Measurements from ENCODE around the gene LUC7L3.

DNA sequence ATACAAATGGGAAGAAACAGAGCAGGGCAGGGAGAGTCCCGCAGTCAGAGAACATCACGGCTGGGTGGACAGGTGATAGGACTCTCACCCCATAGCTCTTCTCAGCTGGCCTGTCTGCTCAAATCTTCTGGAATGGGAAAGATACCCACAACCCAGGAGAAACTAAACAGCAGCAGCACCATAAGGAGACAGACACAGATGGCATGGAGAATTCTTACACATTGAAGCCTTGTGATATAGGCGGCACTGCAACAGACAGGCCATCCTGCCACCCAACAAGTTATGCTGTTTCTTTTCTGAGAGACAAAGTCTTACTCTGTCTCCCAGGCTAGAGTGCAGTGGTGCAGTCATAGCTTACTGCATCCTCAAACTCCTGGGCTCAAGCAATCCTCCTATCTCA, 56.5 kb downstream of the LUC7L3 start:
- TF ChIP-seq, protein P1, sequence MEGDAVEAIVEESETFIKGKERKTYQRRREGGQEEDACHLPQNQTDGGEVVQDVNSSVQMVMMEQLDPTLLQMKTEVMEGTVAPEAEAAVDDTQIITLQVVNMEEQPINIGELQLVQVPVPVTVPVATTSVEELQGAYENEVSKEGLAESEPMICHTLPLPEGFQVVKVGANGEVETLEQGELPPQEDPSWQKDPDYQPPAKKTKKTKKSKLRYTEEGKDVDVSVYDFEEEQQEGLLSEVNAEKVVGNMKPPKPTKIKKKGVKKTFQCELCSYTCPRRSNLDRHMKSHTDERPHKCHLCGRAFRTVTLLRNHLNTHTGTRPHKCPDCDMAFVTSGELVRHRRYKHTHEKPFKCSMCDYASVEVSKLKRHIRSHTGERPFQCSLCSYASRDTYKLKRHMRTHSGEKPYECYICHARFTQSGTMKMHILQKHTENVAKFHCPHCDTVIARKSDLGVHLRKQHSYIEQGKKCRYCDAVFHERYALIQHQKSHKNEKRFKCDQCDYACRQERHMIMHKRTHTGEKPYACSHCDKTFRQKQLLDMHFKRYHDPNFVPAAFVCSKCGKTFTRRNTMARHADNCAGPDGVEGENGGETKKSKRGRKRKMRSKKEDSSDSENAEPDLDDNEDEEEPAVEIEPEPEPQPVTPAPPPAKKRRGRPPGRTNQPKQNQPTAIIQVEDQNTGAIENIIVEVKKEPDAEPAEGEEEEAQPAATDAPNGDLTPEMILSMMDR (IDR thresholded peaks at IDR 0.05) = no peak
- TF ChIP-seq EP300 (IDR thresholded peaks at IDR 0.05) = no peak
- no peak for TF ChIP-seq POLR2AphosphoS5 (IDR thresholded peaks at IDR 0.05)
